K562 (cell line): ENCODE results near the gene ASCL2. TPM values are rescaled to one million over a fixed set of nuclear protein-coding genes. Genes with fewer than 3 reads are reported as not detected.

Experiments
- ATAC-seq: fragments of 200-7000 bp; cut with Tn5 transposase; 3 replicates; pipeline ENCODE4 v1.9.1; 2020; ENCODE audit warnings: moderate library complexity
- BruUV-seq: library from RNA; stranded (reverse); fragments of 400-500 nt; replicated peaks from 2 replicates; lab custom pipeline; 2021; lab: Mats Ljungman, UMichigan
- CTCF ChIA-PET: fragments of 300-600 bp; formaldehyde crosslinking; extraction: SDS; loops from one replicate; lab custom pipeline; 2021; ENCODE audit warnings: low intra/inter-chr PET ratio; lab: Yijun Ruan, JAX
- POLR2A ChIA-PET: fragments of 300-600, 350-650 bp; sonication (Branson Sonifier 250); formaldehyde crosslinking; extraction: SDS; loops from one replicate; lab custom pipeline; 2021; ENCODE audit warnings: antibody characterized with exemption, inconsistent platforms; lab: Yijun Ruan, JAX
- DNase-seq, 4 experiments: peaks; one replicate each; pipeline versions ENCODE4 v3.0.0 to v3.0.0-alpha.2; 2011 to 2018; ENCODE audit warnings: low spot score in 3 of 4, mixed read lengths in 3 of 4; ENCODE audit errors: extremely low read depth in 1 of 4
- FAIRE-seq: peaks from 2 replicates; lab custom pipeline; 2011; peaks lifted over from hg19 to GRCh38; lab: Jason Lieb, UNC
- H2AFZ ChIP-seq: 2 replicates; pipeline ENCODE4 v1.6.0; 2011; ENCODE audit warnings: low read depth, low read length, control low read depth, inconsistent platforms
- H3K27ac ChIP-seq: fragments of 200-600 bp; 3 replicates; pipeline ENCODE4 v1.8.0; 2011; ENCODE audit warnings: low read depth, mild to moderate bottlenecking, control low read depth, inconsistent platforms, low read length, moderate library complexity, mixed read lengths; ENCODE audit errors: extremely low read depth
- H3K27me3 ChIP-seq, 2 experiments: fragments of 300-600 bp in 1 of 2; 2 replicates in 1 of 2; 3 replicates in 1 of 2; pipeline versions ENCODE4 v1.6.0 to v1.8.0; 2011; ENCODE audit warnings: inconsistent platforms in 2 of 2, low read length in 2 of 2, mild to moderate bottlenecking in 1 of 2, mixed read lengths in 1 of 2, moderate library complexity in 1 of 2; ENCODE audit not compliant: control insufficient read depth in 2 of 2, insufficient read depth in 2 of 2
- H3K36me3 ChIP-seq: fragments of 300-600 bp; 3 replicates; pipeline ENCODE4 v1.8.0; 2011; ENCODE audit warnings: mild to moderate bottlenecking, low read length, inconsistent platforms; ENCODE audit not compliant: control insufficient read depth, insufficient read depth
- H3K4me1 ChIP-seq, 2 experiments: fragments of 200-600 bp in 1 of 2; replicated peaks in 1 of 2; 2 replicates in 1 of 2; 3 replicates in 1 of 2; pipeline versions ENCODE4 v1.5.1 to v1.8.0; 2011; ENCODE audit warnings: inconsistent platforms in 2 of 2, low read length in 2 of 2, mild to moderate bottlenecking in 1 of 2, mixed read lengths in 1 of 2, moderate library complexity in 1 of 2; ENCODE audit not compliant: control insufficient read depth in 2 of 2, insufficient read depth in 2 of 2
- H3K4me2 ChIP-seq: 2 replicates; pipeline ENCODE4 v1.6.1; 2011; ENCODE audit warnings: low read length, control low read depth, inconsistent platforms, mixed read lengths; ENCODE audit not compliant: insufficient read depth
- H3K4me3 ChIP-seq: fragments of 200-600 bp; sonication (generic), shearing (Covaris generic); 2 replicates; pipeline ENCODE4 v1.5.1; 2016; ENCODE audit warnings: control low read depth, inconsistent platforms
- H3K79me2 ChIP-seq: fragments of 200-600 bp; 3 replicates; pipeline ENCODE4 v1.8.0; 2011; ENCODE audit warnings: low read length, inconsistent platforms; ENCODE audit not compliant: control insufficient read depth, insufficient read depth
- H3K9ac ChIP-seq, 2 experiments: 2 replicates each; pipeline versions ENCODE4 v1.6.0 to v1.6.1; 2011; ENCODE audit warnings: low read depth in 2 of 2, low read length in 2 of 2, control low read depth in 1 of 2, inconsistent platforms in 1 of 2, mild to moderate bottlenecking in 1 of 2, mixed read lengths in 1 of 2; ENCODE audit not compliant: insufficient read depth in 1 of 2
- H3K9me1 ChIP-seq: one replicate; pipeline ENCODE4 v1.6.0; 2011; ENCODE audit warnings: inconsistent platforms, mild to moderate bottlenecking, low read length, moderate library complexity; ENCODE audit not compliant: control insufficient read depth, insufficient read depth
- H3K9me3 ChIP-seq: replicated peaks from 2 replicates; pipeline ENCODE4 v1.5.1; 2011; ENCODE audit warnings: low read depth, low read length, inconsistent platforms; ENCODE audit not compliant: control insufficient read depth, insufficient read depth
- H4K20me1 ChIP-seq: replicated peaks from 2 replicates; pipeline ENCODE4 v1.6.1; 2011; ENCODE audit warnings: low read length, inconsistent platforms, mixed read lengths; ENCODE audit not compliant: control insufficient read depth, insufficient read depth
- ILF3 ChIP-seq: fragments of 450-650 bp; IDR thresholded peaks from 2 replicates; pipeline ENCODE4 v1.6.1; 2018; ENCODE audit warnings: antibody characterized with exemption, mild to moderate bottlenecking, moderate library complexity, borderline replicate concordance
- ZBTB43 ChIP-seq: sonication (generic); formaldehyde crosslinking; IDR thresholded peaks from 2 replicates; pipeline ENCODE4 v1.8.0; 2023; ENCODE audit warnings: mild to moderate bottlenecking, missing genetic modification reagents
- WGBS: fragments of 100-300 bp; shearing (Covaris generic); methylation state at CpG from one replicate; pipeline ENCODE4 v1.1.6; 2016; ENCODE audit warnings: low coverage, mixed read lengths; ENCODE audit not compliant: insufficient coverage; ENCODE audit errors: missing lambda C conversion rate; 5-methylcytosine and 5-hydroxymethylcytosine counted together
- in situ Hi-C: fragments of 300-500 bp; cut with MboI; formaldehyde crosslinking; loops from 4 replicates; pipeline ENCODE4 v1.15.0; 2018; ENCODE audit warnings: inconsistent platforms, mixed read lengths
- intact Hi-C: fragments of 100-400 bp; cut with micrococcal nuclease; formaldehyde crosslinking; loops from 2 replicates; pipeline ENCODE4 v1.14.2; 2022
- polyA plus RNA-seq, 8 experiments: library from polyadenylated mRNA; depleted of rRNA in 4 of 8; stranded (reverse) in 5 of 8; unstranded in 3 of 8; fragments of >200 nt; fragmentation: Nextera tagmentation in 2 of 8; fragmentation: Illumina TruSeq in 1 of 8; extraction: Ambion mirVana in 2 of 8; extraction: Trizol in 1 of 8; gene quantifications; 2 replicates each; pipeline versions ENCODE4 v1.2.1 to v1.2.3, GENCODE V29; 2011 to 2014; ENCODE audit warnings: inconsistent platforms in 1 of 8, missing spikeins in 1 of 8
- total RNA-seq, 7 experiments: library from RNA; depleted of rRNA in 6 of 7; stranded (reverse); fragments of >200 nt in 6 of 7; fragmentation: Illumina TruSeq in 2 of 7; extraction: Trizol in 2 of 7; gene quantifications; 2 replicates each; pipeline versions ENCODE4 v1.2.1 to v1.2.3, GENCODE V29; 2011 to 2021; ENCODE audit warnings: low replicate concordance in 1 of 7
- TF ChIP-seq, protein P1 (sequence below): fragments of 450-650 bp; formaldehyde crosslinking; IDR thresholded peaks from 2 replicates; pipeline ENCODE4 v1.4.0; 2020; ENCODE audit warnings: mild to moderate bottlenecking, moderate library complexity
- TF ChIP-seq, protein P2 (sequence below): fragments of 450-650 bp; formaldehyde crosslinking; IDR thresholded peaks from 2 replicates; pipeline ENCODE4 v1.4.0; 2022; ENCODE audit warnings: missing genetic modification characterization

ASCL2 gene
- total and polyA plus RNA-seq, 9 of the 15 experiments (the other 6 are each of a cell fraction or from before 2014, with no cell fraction given) = 0.11 to 1.4 (median 0.36) TPM; not detected in 2

DNA sequence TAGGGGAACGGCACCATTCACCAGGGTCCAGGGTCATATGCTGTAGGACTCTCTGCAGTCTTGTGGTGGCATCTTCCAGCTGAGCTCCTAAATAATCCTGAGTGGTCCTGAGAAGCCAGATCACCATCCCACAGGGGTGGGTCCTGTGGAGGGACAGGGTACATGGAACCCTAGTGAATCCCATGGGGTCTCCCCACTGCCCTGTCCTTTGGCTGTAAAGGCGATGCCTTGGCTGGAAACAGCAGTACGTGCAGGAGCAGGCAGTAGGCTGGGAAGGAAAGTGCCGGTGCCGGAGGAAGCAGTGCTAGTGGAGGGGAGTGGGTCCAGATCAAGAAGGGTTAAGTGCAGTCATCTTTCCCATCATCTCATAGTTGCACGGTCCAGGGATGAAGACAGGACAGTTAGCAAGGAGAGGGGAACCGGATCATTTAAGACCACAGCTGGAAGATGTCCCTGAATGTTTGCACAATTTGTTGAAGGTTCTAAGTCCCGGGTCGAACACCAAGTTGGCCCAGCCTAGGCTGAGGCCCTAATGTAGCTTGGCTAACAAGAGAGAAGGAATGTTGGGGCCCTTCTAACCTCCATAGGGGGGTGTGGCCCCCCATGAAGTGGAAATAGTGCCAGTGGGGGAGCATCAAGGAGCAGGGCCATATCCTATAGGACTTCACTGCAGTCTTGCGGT, 49.5 kb upstream of the ASCL2 start:
- no peak overlapping the region for H2AFZ ChIP-seq
- intact Hi-C loops (no loop called here), in situ Hi-C loops (no loop called here)
- no peaks in the 10 kb centered on the region for H3K36me3 ChIP-seq
- no peak for ATAC-seq
- H3K27me3 ChIP-seq = peaks cover 21 to 56% of the 10 kb centered on the region in 2 experiments; a peak in 4 of 5 replicates
- H3K9me3 ChIP-seq = no peaks in the 10 kb centered on the region
- H3K27ac ChIP-seq = no peak overlapping the region
- FAIRE-seq = no peak
- H3K4me1 ChIP-seq = peaks cover 0 to 16% of the 10 kb centered on the region in 2 experiments; a peak in 2 of 5 replicates
- POLR2A ChIA-PET = interaction anchor here (0.6 to 1.2 kb wide), 4 partner anchors 10 to 272 kb away, joined by 3 read pairs; no protein-coding TSS in a partner anchor
- no peak overlapping the region for H3K9ac ChIP-seq
- no peak for DNase-seq
- TF ChIP-seq, protein P1, sequence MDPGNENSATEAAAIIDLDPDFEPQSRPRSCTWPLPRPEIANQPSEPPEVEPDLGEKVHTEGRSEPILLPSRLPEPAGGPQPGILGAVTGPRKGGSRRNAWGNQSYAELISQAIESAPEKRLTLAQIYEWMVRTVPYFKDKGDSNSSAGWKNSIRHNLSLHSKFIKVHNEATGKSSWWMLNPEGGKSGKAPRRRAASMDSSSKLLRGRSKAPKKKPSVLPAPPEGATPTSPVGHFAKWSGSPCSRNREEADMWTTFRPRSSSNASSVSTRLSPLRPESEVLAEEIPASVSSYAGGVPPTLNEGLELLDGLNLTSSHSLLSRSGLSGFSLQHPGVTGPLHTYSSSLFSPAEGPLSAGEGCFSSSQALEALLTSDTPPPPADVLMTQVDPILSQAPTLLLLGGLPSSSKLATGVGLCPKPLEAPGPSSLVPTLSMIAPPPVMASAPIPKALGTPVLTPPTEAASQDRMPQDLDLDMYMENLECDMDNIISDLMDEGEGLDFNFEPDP (CRISPR knock-in tag) = 0 out of 2 replicates have a peak, but pooled peaks have one; percentile 30
- no peak for TF ChIP-seq ZBTB43 (CRISPR knock-in tag)
- TF ChIP-seq, protein P2, sequence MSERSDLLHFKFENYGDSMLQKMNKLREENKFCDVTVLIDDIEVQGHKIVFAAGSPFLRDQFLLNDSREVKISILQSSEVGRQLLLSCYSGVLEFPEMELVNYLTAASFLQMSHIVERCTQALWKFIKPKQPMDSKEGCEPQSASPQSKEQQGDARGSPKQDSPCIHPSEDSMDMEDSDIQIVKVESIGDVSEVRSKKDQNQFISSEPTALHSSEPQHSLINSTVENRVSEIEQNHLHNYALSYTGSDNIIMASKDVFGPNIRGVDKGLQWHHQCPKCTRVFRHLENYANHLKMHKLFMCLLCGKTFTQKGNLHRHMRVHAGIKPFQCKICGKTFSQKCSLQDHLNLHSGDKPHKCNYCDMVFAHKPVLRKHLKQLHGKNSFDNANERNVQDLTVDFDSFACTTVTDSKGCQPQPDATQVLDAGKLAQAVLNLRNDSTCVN (CRISPR knock-in tag) = no peak
- TF ChIP-seq ILF3 = no peak
- H3K79me2 ChIP-seq = no peaks in the 10 kb centered on the region
- no peaks in the 10 kb centered on the region for H3K9me1 ChIP-seq
- 12% methylated on average over 10 of the region's 10 CpGs for WGBS
- no peak overlapping the region for H3K4me3 ChIP-seq
- no TSS peak for BruUV-seq
- no peaks in the 10 kb centered on the region for H4K20me1 ChIP-seq
- H3K4me2 ChIP-seq = no peak overlapping the region
- CTCF ChIA-PET = no interaction called here
